ENCODE measurements around the gene TCP10L. TPM values are rescaled to one million over a fixed set of nuclear protein-coding genes. Genes with fewer than 3 reads are reported as not detected.

The TCP10L gene
- total RNA-seq, 1 experiment from 2014 or later = not detected

DNA sequence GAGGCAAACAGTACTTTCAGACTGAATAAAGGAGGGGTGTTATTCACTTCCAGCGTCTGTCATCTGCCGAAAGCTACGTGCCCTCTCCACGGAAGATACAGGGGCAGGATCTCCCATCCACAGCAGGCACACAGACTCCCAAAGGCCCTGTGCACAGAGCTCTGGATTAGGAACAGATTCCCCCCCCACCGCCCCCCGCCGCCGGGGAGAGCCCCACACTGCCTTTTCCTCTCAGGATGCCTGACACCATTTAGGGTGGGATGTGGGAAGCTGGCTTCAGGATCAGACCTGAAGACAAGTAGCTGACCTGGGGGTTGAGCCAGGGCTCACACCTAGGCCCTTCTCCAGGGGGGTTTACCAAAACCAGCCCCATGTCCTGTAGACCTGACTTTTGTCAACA, 8.4 kb upstream of the TCP10L start:
- no peak for DNase-seq (ENCODE audit: low read depth, low spot score)
- in situ Hi-C loops (cut with HindIII; ENCODE audit: low pct_unique_long_range_greater_than_20kb, low sequenced_read_pairs) = no loop called here

GRCh38 chr21:32592929-32593502, 7.7 kb upstream of the TCP10L start:
- DNase-seq (ENCODE audit: low read depth, low spot score) = no peak
- in situ Hi-C loops (cut with HindIII; ENCODE audit: low pct_unique_long_range_greater_than_20kb, low sequenced_read_pairs) = no loop called here

DNA sequence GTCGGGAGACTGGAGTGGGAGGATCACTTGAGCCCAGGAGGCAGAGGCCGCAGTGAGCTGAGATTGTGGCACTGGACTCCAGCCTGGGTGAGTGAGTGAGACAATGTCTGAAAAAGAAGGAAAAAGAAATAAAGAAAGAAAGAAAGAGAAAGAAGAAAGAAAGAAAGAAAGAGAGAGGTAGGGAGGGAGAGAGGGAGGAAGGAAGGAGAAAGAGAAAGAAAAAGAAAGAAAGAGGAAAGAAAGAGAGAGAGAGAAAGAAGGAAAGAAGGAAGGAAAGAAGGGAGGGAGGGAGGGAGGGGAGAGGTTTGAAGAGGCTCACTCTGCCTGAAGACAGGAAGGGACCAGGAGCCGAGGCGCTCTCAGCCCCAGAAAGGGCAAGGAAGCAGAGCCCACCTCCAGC, 4.8 kb upstream of the TCP10L start:
- in situ Hi-C loops (cut with HindIII; ENCODE audit: low pct_unique_long_range_greater_than_20kb, low sequenced_read_pairs) = no loop called here
- DNase-seq (ENCODE audit: low read depth, low spot score) = no peak

- no peak for DNase-seq (ENCODE audit: low read depth, low spot score)
- in situ Hi-C loops (cut with HindIII; ENCODE audit: low pct_unique_long_range_greater_than_20kb, low sequenced_read_pairs) = no loop called here
Measured at GRCh38 chr21:32587651-32588050, 2.3 kb upstream of the TCP10L start.

GRCh38 chr21:32587120-32587519, 1.8 kb upstream of the TCP10L start:
- in situ Hi-C loops (cut with HindIII; ENCODE audit: low pct_unique_long_range_greater_than_20kb, low sequenced_read_pairs) = no loop called here
- DNase-seq (ENCODE audit: low read depth, low spot score) = no peak

DNA sequence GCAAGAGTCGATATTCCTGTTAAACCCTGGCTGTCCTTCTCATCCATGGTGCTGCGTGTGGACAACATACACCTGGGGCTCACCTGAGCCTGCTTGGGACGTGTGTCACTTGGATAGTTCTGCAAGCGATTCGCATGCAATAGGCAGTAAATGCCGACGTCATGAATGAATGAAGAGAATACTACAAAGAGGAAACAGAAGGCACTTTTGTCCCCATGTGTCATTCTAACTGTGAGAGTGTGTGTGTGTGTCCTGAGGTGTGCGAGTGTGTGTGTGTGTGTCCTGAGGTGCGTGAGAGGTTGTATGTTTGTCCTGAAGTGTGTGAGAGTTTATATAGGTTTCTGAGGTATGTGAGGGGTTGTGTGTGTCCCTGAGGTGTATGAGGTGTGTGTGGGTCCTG, 647 bp upstream of the TCP10L start:
- no peak for DNase-seq (ENCODE audit: low read depth, low spot score)
- in situ Hi-C loops (cut with HindIII; ENCODE audit: low pct_unique_long_range_greater_than_20kb, low sequenced_read_pairs) = no loop called here

GRCh38 chr21:32584472-32584871, 851 bp downstream of the TCP10L start:
- in situ Hi-C loops (cut with HindIII; ENCODE audit: low pct_unique_long_range_greater_than_20kb, low sequenced_read_pairs) = no loop called here
- DNase-seq (ENCODE audit: low read depth, low spot score) = no peak

DNA sequence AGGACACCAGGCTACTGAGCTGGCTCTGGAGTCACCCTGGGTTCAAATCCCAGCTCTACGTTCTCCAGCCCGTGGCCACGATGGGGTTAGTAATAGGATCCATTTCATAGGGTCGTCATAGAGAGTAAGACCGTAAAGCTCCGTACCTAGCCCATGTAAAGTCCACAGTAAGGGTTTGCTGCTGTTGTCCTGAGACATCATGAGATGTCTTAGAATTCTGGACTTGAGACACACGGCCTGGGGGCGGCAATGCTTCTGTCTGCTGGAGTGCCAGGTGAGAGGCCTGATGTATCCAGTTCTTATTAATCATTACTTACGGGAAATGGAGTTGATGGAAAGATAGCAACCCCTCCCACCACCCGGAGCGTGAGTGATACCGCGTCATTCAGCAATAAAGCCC, 3.6 kb downstream of the TCP10L start:
- no peak for DNase-seq (ENCODE audit: low read depth, low spot score)
- in situ Hi-C loops (cut with HindIII; ENCODE audit: low pct_unique_long_range_greater_than_20kb, low sequenced_read_pairs) = no loop called here

DNA sequence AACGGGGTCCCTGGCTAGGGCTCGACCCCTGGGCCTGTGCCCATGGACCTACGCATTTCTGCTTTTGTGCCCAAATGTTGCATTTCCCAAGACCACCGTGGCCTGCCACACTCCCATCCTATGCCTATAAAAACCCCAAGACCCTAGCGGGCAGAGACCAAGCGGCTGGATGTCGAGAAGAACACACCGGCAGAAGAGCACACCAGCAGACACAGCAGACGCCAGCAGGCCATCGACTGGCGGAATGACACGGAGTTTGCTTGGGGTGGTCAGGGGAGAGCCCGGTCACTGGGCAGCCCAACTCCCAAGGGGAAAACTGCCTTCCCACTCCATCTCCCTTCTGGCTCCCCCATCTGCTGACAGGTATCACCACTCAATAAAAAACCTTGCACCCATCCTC, 4.4 kb downstream of the TCP10L start:
- DNase-seq (ENCODE audit: low read depth, low spot score) = no peak

DNA sequence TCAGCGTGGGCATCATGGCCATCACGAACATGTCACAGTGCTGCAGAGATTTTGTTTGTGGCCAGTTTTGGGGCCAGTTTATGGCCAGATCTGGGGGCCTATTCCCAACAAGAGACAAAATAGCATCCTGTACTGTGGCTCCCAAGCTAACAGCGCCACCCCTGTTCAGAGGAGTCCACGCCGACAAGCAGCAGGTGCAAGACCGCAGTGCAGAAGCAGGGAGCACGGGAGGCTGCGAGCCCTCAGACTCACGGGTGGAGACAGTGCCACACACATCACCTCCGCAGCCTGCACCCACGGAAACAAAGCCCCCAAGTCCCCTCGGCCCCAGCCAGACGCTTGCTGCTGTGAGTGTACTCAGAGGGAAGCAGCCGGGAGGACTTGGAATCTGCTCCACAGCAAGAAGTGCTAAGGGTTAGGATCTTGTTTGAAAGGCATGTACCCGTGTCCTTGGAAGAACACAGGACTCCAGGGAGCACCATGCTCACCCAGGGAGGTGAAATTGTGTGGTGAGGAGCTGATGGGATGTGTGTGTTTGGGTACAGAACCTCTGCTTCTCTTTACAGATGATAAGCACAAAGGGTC, 7.1 kb downstream of the TCP10L start:
- in situ Hi-C loops (cut with HindIII; ENCODE audit: low pct_unique_long_range_greater_than_20kb, low sequenced_read_pairs) = no loop called here
- peak; percentile 42 for DNase-seq (ENCODE audit: low read depth, low spot score)

More for the DNA sequence above, 4.4 kb downstream of the TCP10L start:
- in situ Hi-C loops (cut with HindIII; ENCODE audit: low pct_unique_long_range_greater_than_20kb, low sequenced_read_pairs) = no loop called here

DNA sequence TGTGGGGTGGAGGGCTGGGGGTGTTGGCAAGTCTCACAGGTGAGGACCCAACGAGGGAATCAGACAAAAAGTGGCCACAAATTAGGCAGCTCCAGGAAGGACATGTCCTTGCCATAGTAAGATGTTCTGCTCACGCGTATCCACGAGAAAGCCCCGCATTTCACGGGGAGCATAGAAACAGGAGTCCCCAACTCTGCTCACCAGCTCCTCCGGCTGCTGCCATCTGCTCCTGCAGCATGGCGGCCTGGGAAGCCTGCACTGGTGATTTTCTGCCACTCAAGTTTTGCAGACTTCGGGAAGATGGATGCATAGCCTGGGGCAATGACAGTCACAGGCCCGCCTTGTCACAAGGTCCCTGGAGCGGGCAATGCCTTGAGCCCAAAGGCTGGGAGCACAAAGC, 9.3 kb downstream of the TCP10L start:
- in situ Hi-C loops (cut with HindIII; ENCODE audit: low pct_unique_long_range_greater_than_20kb, low sequenced_read_pairs) = no loop called here
- DNase-seq (ENCODE audit: low read depth, low spot score) = no peak

DNA sequence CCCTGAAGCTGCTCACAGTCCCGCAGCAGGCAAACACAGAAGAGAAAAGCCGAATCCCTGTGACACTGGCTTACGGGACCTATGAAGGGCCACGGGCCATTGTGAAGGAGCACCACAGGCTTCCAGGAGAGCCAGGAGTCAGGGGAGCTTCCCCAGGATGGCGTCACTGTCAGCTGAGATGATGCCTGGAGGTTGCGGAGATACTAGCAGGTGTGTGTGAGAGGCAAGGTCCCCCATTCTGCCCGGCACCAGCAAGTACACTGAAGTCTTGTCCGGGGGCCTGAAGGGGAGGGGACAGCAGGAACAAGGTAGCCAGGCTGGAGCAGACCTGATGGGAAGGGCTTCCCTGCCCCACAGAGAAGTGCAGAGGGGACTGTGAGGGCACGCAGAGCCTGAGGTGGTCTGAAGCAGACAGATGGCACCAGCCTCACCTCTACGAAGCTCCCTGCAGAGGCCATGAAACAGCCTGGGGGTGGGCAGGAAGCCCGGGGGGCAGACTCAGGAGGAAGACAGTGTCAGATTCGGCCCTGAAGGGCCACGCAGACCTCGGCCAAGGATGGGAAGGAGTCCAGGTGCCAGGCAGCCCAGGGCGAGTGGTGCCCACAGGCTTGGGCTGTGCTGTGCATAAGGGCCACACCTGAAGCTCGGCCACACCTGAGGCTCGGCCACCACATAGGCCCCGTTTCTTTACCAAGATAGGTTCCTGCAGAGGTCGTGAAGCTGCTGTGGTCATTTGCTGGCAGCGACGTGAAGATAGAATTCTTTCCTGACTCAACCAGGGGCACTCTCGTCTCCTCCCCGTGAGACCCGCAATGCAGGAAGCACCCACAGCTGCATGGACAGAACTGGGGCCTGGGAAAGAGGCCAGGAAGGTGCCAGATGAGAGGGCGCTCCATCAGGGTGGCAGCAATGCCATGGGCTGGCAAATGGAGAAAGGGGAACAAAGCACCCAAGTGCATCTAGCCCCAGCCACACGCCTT, 10.1 kb downstream of the TCP10L start:
- no peak for DNase-seq (ENCODE audit: low read depth, low spot score)
- in situ Hi-C loops (cut with HindIII; ENCODE audit: low pct_unique_long_range_greater_than_20kb, low sequenced_read_pairs) = no loop called here

DNA sequence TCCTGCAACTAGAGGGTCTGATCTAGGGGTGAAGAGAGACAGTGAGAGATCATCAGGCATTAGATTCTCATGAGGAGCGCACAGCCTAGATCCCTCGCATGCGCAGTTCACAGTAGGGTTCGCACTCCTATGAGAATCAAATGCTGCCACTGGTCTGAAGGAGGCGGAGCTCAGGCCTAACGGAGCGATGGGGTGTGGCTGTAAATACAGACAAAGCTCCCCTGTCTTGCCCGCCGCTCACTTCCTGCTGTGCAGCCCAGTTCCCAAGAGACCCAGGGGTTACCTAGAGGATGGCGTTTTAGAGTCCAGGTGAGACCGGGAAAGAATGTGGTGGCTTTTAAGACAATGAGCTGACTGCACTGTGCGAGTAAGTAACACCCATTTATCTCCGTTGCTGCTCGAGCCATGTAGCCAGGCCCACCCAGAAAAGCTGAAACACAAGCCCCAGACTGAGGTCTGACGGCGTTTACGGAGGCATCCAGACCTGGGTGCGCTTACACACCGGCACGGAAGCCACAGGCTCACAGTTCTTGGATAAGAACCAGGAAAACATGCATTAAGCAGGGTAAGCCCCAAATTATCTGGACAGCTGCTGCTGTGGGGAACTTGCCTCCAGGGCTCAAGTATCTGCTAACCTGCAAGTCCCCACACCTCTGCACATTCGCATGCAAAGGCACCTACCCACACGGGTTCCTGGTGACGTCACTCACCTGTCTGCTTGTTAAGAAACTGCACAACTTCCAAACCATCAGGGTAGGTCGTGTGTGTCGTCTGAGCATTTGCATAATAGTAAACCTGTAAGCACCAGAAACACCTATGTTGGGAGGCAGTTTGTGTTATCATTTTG, 12.5 kb downstream of the TCP10L start:
- DNase-seq (ENCODE audit: low read depth, low spot score) = peak; percentile 32
- in situ Hi-C loops (cut with HindIII; ENCODE audit: low pct_unique_long_range_greater_than_20kb, low sequenced_read_pairs) = no loop called here

- in situ Hi-C loops (cut with HindIII; ENCODE audit: low pct_unique_long_range_greater_than_20kb, low sequenced_read_pairs) = no loop called here
Measured at GRCh38 chr21:32570456-32570855, 14.9 kb downstream of the TCP10L start.

DNA sequence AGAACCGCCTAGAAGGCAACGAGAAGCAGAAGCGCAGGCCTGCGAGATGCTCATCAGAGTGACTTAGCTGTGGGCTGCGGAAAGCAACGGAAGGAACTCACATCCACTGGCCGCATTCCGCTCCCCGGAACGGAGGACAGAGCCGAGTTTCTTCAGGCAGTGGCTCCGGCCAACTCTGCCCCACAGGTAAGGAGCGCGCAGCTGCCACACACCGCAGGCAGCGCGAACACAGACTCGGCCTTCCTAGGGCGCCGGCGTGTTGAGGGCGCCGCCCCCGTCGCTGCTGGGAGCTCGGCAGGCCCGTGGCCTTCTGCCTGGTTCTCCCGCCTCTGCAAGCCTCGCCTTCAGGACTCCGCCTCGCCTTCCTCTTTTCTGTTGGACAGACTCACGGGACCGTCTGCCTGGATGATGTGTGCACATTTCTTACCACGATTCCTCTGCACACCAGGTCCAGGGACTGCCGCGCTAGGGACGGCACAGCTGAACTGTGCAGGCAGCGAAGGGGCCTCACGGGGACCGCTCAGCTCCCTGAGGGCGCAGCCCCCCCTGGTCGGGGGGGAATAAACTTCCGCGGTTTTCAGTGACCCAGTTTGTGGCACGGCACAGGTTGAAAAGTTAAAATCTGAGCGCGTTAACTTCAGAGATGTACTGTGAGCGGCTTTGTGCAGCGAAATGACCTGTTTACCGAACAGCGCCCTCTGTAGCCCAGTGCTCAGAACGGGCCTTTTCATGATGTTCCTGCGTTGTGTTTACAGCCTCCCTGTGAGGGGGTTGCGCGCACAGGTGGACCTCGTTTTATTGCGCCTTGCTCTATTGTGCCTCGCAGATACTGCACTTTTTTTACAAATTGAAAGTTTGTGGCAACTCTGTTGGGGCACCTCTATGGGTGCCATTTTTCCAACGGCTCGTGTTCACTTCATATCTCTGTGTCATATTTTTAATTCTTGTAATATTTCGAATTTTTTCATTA, 15.8 kb downstream of the TCP10L start:
- DNase-seq (ENCODE audit: low read depth, low spot score) = peak; percentile 74
- in situ Hi-C loops (cut with HindIII; ENCODE audit: low pct_unique_long_range_greater_than_20kb, low sequenced_read_pairs) = no loop called here

More at GRCh38 chr21:32570456-32570855, 14.9 kb downstream of the TCP10L start:
- DNase-seq (ENCODE audit: low read depth, low spot score) = peak; percentile 4

DNA sequence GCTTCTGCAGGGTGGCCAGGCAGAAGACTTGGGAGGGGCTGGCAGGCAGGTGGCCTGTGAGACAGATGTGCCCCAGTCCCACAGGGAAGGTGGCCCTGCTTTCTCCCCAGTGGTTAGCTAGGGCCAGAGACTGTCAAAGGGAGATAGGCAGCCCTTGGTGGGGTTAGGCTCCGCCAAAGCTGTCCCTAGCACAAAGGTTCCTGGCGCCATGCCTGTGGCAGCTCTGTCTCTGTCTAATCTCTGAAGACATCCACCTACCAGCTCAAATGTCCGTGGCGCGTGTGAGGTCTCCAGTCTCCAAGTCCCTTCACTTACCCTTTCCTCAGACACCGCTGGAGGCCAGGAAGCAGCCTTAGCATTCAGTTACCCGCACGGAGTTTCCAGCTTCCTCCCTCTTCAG, 17.7 kb downstream of the TCP10L start:
- no peak for DNase-seq (ENCODE audit: low read depth, low spot score)
- in situ Hi-C loops (cut with HindIII; ENCODE audit: low pct_unique_long_range_greater_than_20kb, low sequenced_read_pairs) = no loop called here

All from SK-MEL-5 (cell line).